H9 (cell line): ENCODE data around the gene DNAI7. TPM values are rescaled to one million over a fixed set of nuclear protein-coding genes. Genes with fewer than 3 reads are reported as not detected.

Experiments used
- DNase-seq: peaks from one replicate; pipeline ENCODE4 v3.0.0-alpha.2; 2017
- H2AFZ ChIP-seq: one replicate; pipeline ENCODE4 v1.6.1; 2013; ENCODE audit warnings: mild to moderate bottlenecking, low read length, control low read depth, moderate library complexity
- H2AK5ac ChIP-seq: 2 replicates; pipeline ENCODE4 v1.6.1; 2013; ENCODE audit warnings: low read length, control low read depth, mixed read lengths; ENCODE audit not compliant: insufficient read length
- H2BK120ac ChIP-seq: one replicate; pipeline ENCODE4 v1.6.1; 2013; ENCODE audit warnings: low read depth, mild to moderate bottlenecking, low read length, control low read depth, inconsistent platforms; ENCODE audit not compliant: poor library complexity, severe bottlenecking
- H2BK12ac ChIP-seq: 2 replicates; pipeline ENCODE4 v1.6.1; 2013; ENCODE audit warnings: low read length, control low read depth, mixed read lengths, low read depth; ENCODE audit not compliant: insufficient read length
- H2BK15ac ChIP-seq: 2 replicates; pipeline ENCODE4 v1.6.1; 2013; ENCODE audit warnings: low read depth, low read length, control low read depth
- H2BK20ac ChIP-seq: one replicate; pipeline ENCODE4 v1.6.1; 2013; ENCODE audit warnings: low read depth, mild to moderate bottlenecking, low read length, control low read depth, inconsistent platforms; ENCODE audit not compliant: poor library complexity, severe bottlenecking
- H2BK5ac ChIP-seq: 2 replicates; pipeline ENCODE4 v1.6.1; 2013; ENCODE audit warnings: low read length, control low read depth, mixed read lengths; ENCODE audit not compliant: insufficient read length
- H3K14ac ChIP-seq: 2 replicates; pipeline ENCODE4 v1.6.1; 2013; ENCODE audit warnings: low read length, control low read depth; ENCODE audit not compliant: insufficient read depth
- H3K18ac ChIP-seq: 2 replicates; pipeline ENCODE4 v1.6.1; 2013; ENCODE audit warnings: low read depth, mild to moderate bottlenecking, mixed read lengths, low read length, control low read depth; ENCODE audit not compliant: insufficient read length
- H3K23ac ChIP-seq: 2 replicates; pipeline ENCODE4 v1.6.1; 2013; ENCODE audit warnings: low read length, control low read depth, mixed read lengths, low read depth; ENCODE audit not compliant: insufficient read length
- H3K23me2 ChIP-seq: 2 replicates; pipeline ENCODE4 v1.6.1; 2013; ENCODE audit warnings: low read depth, mild to moderate bottlenecking, mixed read lengths, low read length, control low read depth; ENCODE audit not compliant: insufficient read length, poor library complexity, severe bottlenecking
- H3K27ac ChIP-seq: 2 replicates; pipeline ENCODE4 v1.5.1; 2013; ENCODE audit warnings: low read length, control low read depth, mixed read lengths, low read depth; ENCODE audit not compliant: insufficient read length
- H3K27me3 ChIP-seq: 2 replicates; pipeline ENCODE4 v1.6.1; 2013; ENCODE audit warnings: low read length, control low read depth, inconsistent platforms; ENCODE audit not compliant: insufficient read depth
- H3K4ac ChIP-seq: 2 replicates; pipeline ENCODE4 v1.6.1; 2013; ENCODE audit warnings: low read depth, mild to moderate bottlenecking, control low read depth, inconsistent platforms, low read length, moderate library complexity
- H3K4me1 ChIP-seq: 2 replicates; pipeline ENCODE4 v1.6.1; 2013; ENCODE audit warnings: low read length, control low read depth, inconsistent platforms; ENCODE audit not compliant: insufficient read depth
- H3K4me2 ChIP-seq: 2 replicates; pipeline ENCODE4 v1.6.1; 2013; ENCODE audit warnings: low read length, control low read depth, mixed read lengths; ENCODE audit not compliant: insufficient read length, insufficient read depth
- H3K56ac ChIP-seq: 2 replicates; pipeline ENCODE4 v1.6.1; 2013; ENCODE audit warnings: low read depth, mild to moderate bottlenecking, mixed read lengths, low read length, control low read depth; ENCODE audit not compliant: insufficient read length
- H3K79me1 ChIP-seq: 2 replicates; pipeline ENCODE4 v1.6.1; 2013; ENCODE audit warnings: low read depth, mild to moderate bottlenecking, moderate library complexity, low read length, control low read depth, inconsistent platforms; ENCODE audit not compliant: insufficient read depth, poor library complexity, severe bottlenecking
- H3K79me2 ChIP-seq: 2 replicates; pipeline ENCODE4 v1.6.1; 2013; ENCODE audit warnings: low read length, control low read depth, inconsistent platforms; ENCODE audit not compliant: insufficient read depth
- H3K9ac ChIP-seq: 2 replicates; pipeline ENCODE4 v1.6.1; 2013; ENCODE audit warnings: low read length, control low read depth, mixed read lengths; ENCODE audit not compliant: insufficient read length; ENCODE audit errors: extremely low read depth
- H3K9me3 ChIP-seq: one replicate; pipeline ENCODE4 v1.6.1; 2013; ENCODE audit warnings: low read depth, low read length, inconsistent platforms; ENCODE audit not compliant: control insufficient read depth
- H3T11ph ChIP-seq: one replicate; pipeline ENCODE4 v1.6.1; 2013; ENCODE audit warnings: mild to moderate bottlenecking, low read length, control low read depth, inconsistent platforms
- H4K20me1 ChIP-seq: one replicate; pipeline ENCODE4 v1.6.1; 2013; ENCODE audit not compliant: control insufficient read depth, insufficient read length, insufficient read depth
- H4K5ac ChIP-seq: 2 replicates; pipeline ENCODE4 v1.6.1; 2013; ENCODE audit warnings: low read depth, mild to moderate bottlenecking, mixed read lengths, low read length, control low read depth; ENCODE audit not compliant: insufficient read length
- H4K8ac ChIP-seq: replicated peaks from 2 replicates; pipeline ENCODE4 v1.6.1; 2013; ENCODE audit warnings: low read length, control low read depth, mixed read lengths, low read depth; ENCODE audit not compliant: insufficient read length
- H4K91ac ChIP-seq: 2 replicates; pipeline ENCODE4 v1.6.1; 2013; ENCODE audit warnings: low read depth, mild to moderate bottlenecking, moderate library complexity, mixed read lengths, low read length, control low read depth; ENCODE audit not compliant: insufficient read length
- H3K27ac Mint-ChIP-seq, 3 experiments: 2 replicates in 2 of 3; 3 replicates in 1 of 3; pipeline ENCODE4 v1.8.0; 2020 to 2021; ENCODE audit warnings: mixed read lengths in 3 of 3, mild to moderate bottlenecking in 1 of 3, moderate library complexity in 1 of 3
- H3K27me3 Mint-ChIP-seq: 2 replicates; pipeline ENCODE4 v1.8.0; 2021; ENCODE audit warnings: low read depth, mild to moderate bottlenecking, moderate library complexity, mixed read lengths
- H3K36me3 Mint-ChIP-seq, 3 experiments: 2 replicates in 2 of 3; 3 replicates in 1 of 3; pipeline ENCODE4 v1.8.0; 2020 to 2021; ENCODE audit warnings: low read depth in 3 of 3, mixed read lengths in 3 of 3; ENCODE audit not compliant: insufficient read depth in 1 of 3
- H3K4me1 Mint-ChIP-seq, 2 experiments: 2 replicates each; pipeline ENCODE4 v1.8.0; 2020; ENCODE audit warnings: mixed read lengths in 2 of 2
- H3K4me3 Mint-ChIP-seq, 2 experiments: 2 replicates in 1 of 2; 3 replicates in 1 of 2; pipeline ENCODE4 v1.8.0; 2020 to 2021; ENCODE audit warnings: mild to moderate bottlenecking in 2 of 2, mixed read lengths in 2 of 2, moderate library complexity in 1 of 2
- H3K9me3 Mint-ChIP-seq, 2 experiments: 2 replicates in 1 of 2; 3 replicates in 1 of 2; pipeline ENCODE4 v1.8.0; 2020; ENCODE audit warnings: mild to moderate bottlenecking in 2 of 2, mixed read lengths in 2 of 2, moderate library complexity in 1 of 2
- CTCF ChIP-seq: fragments of 200-600 bp; sonication (generic); conservative IDR thresholded peaks from 3 replicates; pipeline ENCODE4 v1.8.0; 2021; ENCODE audit warnings: antibody characterized with exemption, mild to moderate bottlenecking
- WGBS: extraction: QIAGEN DNeasy Blood & Tissue Kit; methylation state at CpG from one replicate; pipeline ENCODE4 v1.1.7; 2013; ENCODE audit warnings: missing lambda C conversion rate, low lambda C conversion rate, mixed read lengths; ENCODE audit not compliant: insufficient read length; ENCODE audit errors: extremely low coverage; 5-methylcytosine and 5-hydroxymethylcytosine counted together
- total RNA-seq: library from RNA; stranded (reverse); gene quantifications from 2 replicates; pipeline ENCODE4 v1.2.1, GENCODE V29; 2021

DNAI7 gene
- total RNA-seq, 1 experiment from 2014 or later: not detected

GRCh38 chr12:25126746-25127145, 68.2 kb downstream of the DNAI7 start:
- no CpG with 5 or more reads among the region's 1 CpG for WGBS
- no peaks in the 10 kb centered on the region for H3K27me3 Mint-ChIP-seq

More at GRCh38 chr12:25126746-25127145, 68.2 kb downstream of the DNAI7 start:
- no peaks in the 10 kb centered on the region for H3K27me3 ChIP-seq
- H3K9ac ChIP-seq: no peak overlapping the region
- H3K23ac ChIP-seq: no peak overlapping the region
- no peak overlapping the region for H2BK5ac ChIP-seq
- TF ChIP-seq CTCF: no peak
- no peak overlapping the region for H2BK15ac ChIP-seq
- Mint-ChIP-seq H3K36me3 (no peaks in the 10 kb centered on the region), H3K27ac (no peak overlapping the region), H3K4me1 (peaks cover 9 to 12% of the 10 kb centered on the region in 2 experiments), H3K9me3 (no peaks in the 10 kb centered on the region), H3K4me3 (no peak overlapping the region)
- H3K27ac ChIP-seq: no peak overlapping the region
- no peaks in the 10 kb centered on the region for H3K79me2 ChIP-seq
- H2AFZ ChIP-seq: no peak overlapping the region
- H2BK120ac ChIP-seq: no peak overlapping the region
- H4K8ac ChIP-seq: no peak overlapping the region
- H3K4me1 ChIP-seq: no peaks in the 10 kb centered on the region
- no peak overlapping the region for H2BK12ac ChIP-seq
- no peak overlapping the region for H3K18ac ChIP-seq
- H3T11ph ChIP-seq: no peak overlapping the region
- no peak overlapping the region for H4K5ac ChIP-seq
- H2BK20ac ChIP-seq: no peak overlapping the region
- H3K23me2 ChIP-seq: no peaks in the 10 kb centered on the region
- no peak for DNase-seq
- no peak overlapping the region for H3K4ac ChIP-seq
- H3K56ac ChIP-seq: no peak overlapping the region
- H3K79me1 ChIP-seq: no peaks in the 10 kb centered on the region
- no peak overlapping the region for H2AK5ac ChIP-seq
- no peaks in the 10 kb centered on the region for H4K20me1 ChIP-seq
- H3K4me2 ChIP-seq: no peak overlapping the region
- H4K91ac ChIP-seq: no peak overlapping the region
- H3K9me3 ChIP-seq: no peaks in the 10 kb centered on the region
- H3K14ac ChIP-seq: no peak overlapping the region
